Loucy (cell line): ENCODE measurements around the gene APBA1.

Experiments
- EZH2phosphoT487 ChIP-seq: fragments of 200-600 bp; IDR thresholded peaks from 2 replicates; pipeline ENCODE4 v1.6.1; 2018; ENCODE audit warnings: antibody characterized with exemption, mild to moderate bottlenecking, moderate library complexity, borderline replicate concordance
- TF ChIP-seq, protein P1 (sequence below): fragments of 200-600 bp; sonication (generic); conservative IDR thresholded peaks from 2 replicates; pipeline ENCODE4 v1.5.1; 2014; ENCODE audit warnings: mild to moderate bottlenecking, antibody characterized with exemption, low read length

DNA sequence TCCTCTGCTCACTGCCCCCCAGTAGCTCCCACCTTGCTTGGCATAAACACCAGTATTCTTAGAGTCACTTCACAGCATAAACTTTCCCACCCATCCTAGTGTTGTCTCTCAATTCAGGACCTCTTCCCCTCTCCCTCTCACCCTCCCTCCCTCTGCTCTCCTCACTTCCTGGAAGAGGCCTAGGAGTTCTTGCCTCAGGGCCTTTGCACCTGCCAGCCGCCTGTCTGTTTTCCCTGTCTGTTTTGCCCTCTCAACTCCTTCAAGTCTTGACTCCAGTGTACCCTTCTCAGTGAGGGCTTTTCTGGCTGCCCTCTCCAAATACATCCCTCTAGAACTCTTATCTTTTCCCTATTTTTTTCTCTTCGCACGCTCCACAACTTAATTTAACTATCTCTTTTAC is 260.9 kb downstream of the APBA1 start:
- TF ChIP-seq, protein P1, sequence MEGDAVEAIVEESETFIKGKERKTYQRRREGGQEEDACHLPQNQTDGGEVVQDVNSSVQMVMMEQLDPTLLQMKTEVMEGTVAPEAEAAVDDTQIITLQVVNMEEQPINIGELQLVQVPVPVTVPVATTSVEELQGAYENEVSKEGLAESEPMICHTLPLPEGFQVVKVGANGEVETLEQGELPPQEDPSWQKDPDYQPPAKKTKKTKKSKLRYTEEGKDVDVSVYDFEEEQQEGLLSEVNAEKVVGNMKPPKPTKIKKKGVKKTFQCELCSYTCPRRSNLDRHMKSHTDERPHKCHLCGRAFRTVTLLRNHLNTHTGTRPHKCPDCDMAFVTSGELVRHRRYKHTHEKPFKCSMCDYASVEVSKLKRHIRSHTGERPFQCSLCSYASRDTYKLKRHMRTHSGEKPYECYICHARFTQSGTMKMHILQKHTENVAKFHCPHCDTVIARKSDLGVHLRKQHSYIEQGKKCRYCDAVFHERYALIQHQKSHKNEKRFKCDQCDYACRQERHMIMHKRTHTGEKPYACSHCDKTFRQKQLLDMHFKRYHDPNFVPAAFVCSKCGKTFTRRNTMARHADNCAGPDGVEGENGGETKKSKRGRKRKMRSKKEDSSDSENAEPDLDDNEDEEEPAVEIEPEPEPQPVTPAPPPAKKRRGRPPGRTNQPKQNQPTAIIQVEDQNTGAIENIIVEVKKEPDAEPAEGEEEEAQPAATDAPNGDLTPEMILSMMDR, result no peak
- TF ChIP-seq EZH2phosphoT487, result no peak
